ENCODE results near the gene EPS8L2.

EPS8L2 gene

DNA sequence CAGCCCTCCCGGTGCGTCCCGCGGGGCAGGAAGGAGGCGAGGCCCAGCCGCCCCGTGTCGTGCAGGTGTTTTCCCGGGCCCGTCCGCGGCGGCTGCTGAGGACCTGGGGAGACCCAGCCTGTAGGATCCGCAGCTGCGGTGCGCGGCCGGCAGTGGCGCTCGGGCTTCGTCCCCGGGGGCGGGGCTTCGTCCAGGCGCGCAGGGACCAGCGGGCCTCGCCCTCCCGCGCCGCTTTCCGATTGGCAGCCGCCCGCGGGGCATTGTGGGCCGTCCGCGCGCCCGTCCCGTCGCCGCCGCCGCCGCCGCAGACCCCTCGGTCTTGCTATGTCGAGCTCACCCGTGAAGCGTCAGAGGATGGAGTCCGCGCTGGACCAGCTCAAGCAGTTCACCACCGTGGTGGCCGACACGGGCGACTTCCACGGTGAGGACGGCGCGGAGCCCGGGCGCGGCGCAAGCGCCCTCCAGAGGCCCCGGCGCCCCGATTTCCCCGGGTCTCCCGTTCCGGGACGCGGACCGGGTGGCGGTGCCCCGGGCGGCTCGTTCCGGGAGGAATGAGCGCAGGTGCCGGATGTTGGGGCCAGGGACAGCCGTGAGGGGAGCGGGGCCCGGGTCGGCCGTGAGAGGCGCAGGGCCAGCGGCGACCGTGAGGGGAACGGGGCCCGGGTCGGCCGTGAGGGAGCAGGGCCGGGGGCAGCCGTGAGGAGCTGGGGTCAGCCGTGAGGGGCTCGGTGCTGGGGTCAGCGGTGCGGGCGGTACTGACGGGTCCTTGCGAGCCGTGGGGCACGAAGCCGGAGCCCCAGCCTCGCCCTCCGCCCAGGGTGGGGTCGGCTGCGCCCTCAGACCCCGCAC lies 41.4 kb downstream of the EPS8L2 start, which contains the start of gene TALDO1:
Gene TALDO1 (plus strand): TSS at position 307 of the 849 bp plus-strand sequence. CDS start 18 bp downstream, at position 325.
- DNase-seq (ENCODE audit: low read depth): peak; percentile 91
- peak within 1 kb of the TSS; percentile 70 for H3K4me3 ChIP-seq (ENCODE audit: low read length)
- no peak for TF ChIP-seq CTCF (IDR thresholded peaks at IDR 0.05; ENCODE audit: insufficient read depth, low read depth, low read length, missing control alignments)

GRCh38 chr11:748007-748359 lies 42.0 kb downstream of the EPS8L2 start:
- H3K4me3 ChIP-seq (ENCODE audit: low read length): peak overlapping the region; percentile 70
- no peak for DNase-seq (ENCODE audit: low read depth)
- TF ChIP-seq CTCF (IDR thresholded peaks at IDR 0.05; ENCODE audit: insufficient read depth, low read depth, low read length, missing control alignments): no peak

DNA sequence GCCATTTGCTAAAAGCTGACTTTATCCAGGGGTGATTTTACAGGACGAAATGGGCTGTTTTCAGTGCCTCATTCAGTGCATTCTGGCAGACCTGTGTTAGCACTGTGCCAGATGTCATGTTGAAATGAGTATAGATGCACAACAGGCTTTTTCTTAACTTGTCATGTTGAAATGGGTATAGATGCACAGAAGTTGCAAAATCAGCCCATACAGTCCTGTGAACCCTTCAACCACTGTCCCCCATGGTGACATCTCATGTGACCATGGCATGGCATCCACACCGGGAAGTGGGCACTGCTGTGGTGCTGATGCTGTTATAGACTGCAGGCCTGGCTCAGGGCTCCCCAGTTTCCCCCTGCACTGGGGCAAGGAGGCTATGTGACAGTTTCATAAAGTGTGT lies 43.7 kb downstream of the EPS8L2 start:
- H3K4me3 ChIP-seq (ENCODE audit: low read length): no peak overlapping the region
- no peak for DNase-seq (ENCODE audit: low read depth)
- TF ChIP-seq CTCF (IDR thresholded peaks at IDR 0.05; ENCODE audit: insufficient read depth, low read depth, low read length, missing control alignments): no peak

GRCh38 chr11:760236-760635 lies 54.2 kb downstream of the EPS8L2 start:
- no peak for TF ChIP-seq CTCF (IDR thresholded peaks at IDR 0.05; ENCODE audit: insufficient read depth, low read depth, low read length, missing control alignments)
- DNase-seq (ENCODE audit: low read depth): no peak
- no peak overlapping the region for H3K4me3 ChIP-seq (ENCODE audit: low read length)

- no peak for TF ChIP-seq CTCF (IDR thresholded peaks at IDR 0.05; ENCODE audit: insufficient read depth, low read depth, low read length, missing control alignments)
- no peak overlapping the region for H3K4me3 ChIP-seq (ENCODE audit: low read length)
These were observed 55.6 kb downstream of the EPS8L2 start for GRCh38 chr11:761526-762108.

DNA sequence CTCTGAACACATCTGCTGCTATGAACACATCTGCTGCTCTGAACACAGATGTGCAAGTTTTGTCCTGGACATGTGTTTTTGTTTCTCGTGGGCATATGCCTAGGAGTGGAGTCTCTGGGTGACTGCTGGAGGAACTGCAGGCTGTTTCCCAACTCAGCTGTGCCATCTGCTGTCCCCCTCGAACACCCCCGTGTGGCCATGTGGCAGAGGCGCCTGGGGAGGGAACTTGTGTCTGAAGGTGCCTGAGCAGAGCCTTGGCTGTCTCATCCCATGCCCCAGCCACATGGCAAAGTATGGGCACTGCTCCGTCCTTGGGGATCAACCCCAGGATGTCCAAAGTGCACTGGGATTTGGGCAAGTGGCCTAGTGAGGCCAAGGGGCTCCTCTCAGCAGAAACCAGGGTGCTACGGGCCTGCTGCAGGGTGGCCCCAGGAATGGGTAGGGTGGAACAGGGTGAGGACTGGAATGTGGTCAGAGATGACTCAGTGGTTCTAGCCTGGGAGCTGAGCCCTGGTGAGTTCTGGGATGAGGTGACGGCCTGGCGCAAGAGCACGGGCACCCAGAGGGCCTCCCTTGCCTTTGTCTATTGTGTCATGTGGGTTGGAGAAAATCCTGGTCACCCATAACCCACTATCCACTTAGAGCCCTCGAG lies 56.5 kb downstream of the EPS8L2 start:
- DNase-seq (ENCODE audit: low read depth): peak; percentile 84
- TF ChIP-seq CTCF (IDR thresholded peaks at IDR 0.05; ENCODE audit: insufficient read depth, low read depth, low read length, missing control alignments): peak; percentile 61
- H3K4me3 ChIP-seq (ENCODE audit: low read length): no peak overlapping the region

More at GRCh38 chr11:761526-762108, 55.6 kb downstream of the EPS8L2 start:
- no peak for DNase-seq (ENCODE audit: low read depth)

All from epithelial cell of esophagus (primary cell).